Hematopoietic multipotent progenitor cell treated with erythropoietin and hydrocortisone succinate and interleukin-3 and kit ligand, for 15 days (in vitro differentiated cells): ENCODE results near the gene INTS13.
"Not testable (repeated sequence)": the region's sequence is repeated elsewhere in the genome, so short reads cannot be mapped to it uniquely, and the experiment has no call there.

Experiments used
- DNase-seq: peaks from one replicate; pipeline ENCODE4 v3.0.0-alpha.2; 2015; ENCODE audit warnings: low spot score

INTS13 gene

GRCh38 chr12:26869908-26870459 lies 67.8 kb downstream of the INTS13 start:
- DNase-seq = no peak

GRCh38 chr12:26869104-26869494 lies 68.7 kb downstream of the INTS13 start:
- DNase-seq = no peak

- DNase-seq = no peak
Measured at GRCh38 chr12:26868447-26869103, 69.2 kb downstream of the INTS13 start.

GRCh38 chr12:26867080-26867479 lies 70.7 kb downstream of the INTS13 start:
- DNase-seq = no peak

GRCh38 chr12:26863515-26863914 lies 74.3 kb downstream of the INTS13 start:
- DNase-seq = no peak

GRCh38 chr12:26862787-26863186 lies 75.0 kb downstream of the INTS13 start:
- DNase-seq = not testable (repeated sequence)

- no peak for DNase-seq
Measured at GRCh38 chr12:26861690-26862089, 76.1 kb downstream of the INTS13 start.

- no peak for DNase-seq
Measured at GRCh38 chr12:26857465-26858176, 80.2 kb downstream of the INTS13 start.

- DNase-seq = no peak
Measured at GRCh38 chr12:26855337-26855736, 82.4 kb downstream of the INTS13 start.
